SJCRH30 (cell line): ENCODE data around the gene HILPDA. TPM values are rescaled to one million over a fixed set of nuclear protein-coding genes. Genes with fewer than 3 reads are reported as not detected.
A peak's percentile ranks its signal among the peaks of the same experiment; 100 is the strongest.
"Not testable (repeated sequence)": the region's sequence is repeated elsewhere in the genome, so short reads cannot be mapped to it uniquely, and the experiment has no call there.

Experiments
- DNase-seq, 2 experiments: peaks; one replicate each; pipeline ENCODE4 v3.0.0-alpha.2; 2015 to 2020
- H3K27ac ChIP-seq: fragments of 250-450 bp; sonication (Bioruptor Pico); 2 replicates; pipeline ENCODE4 v1.5.1; 2020; ENCODE audit warnings: mild to moderate bottlenecking, moderate library complexity
- H3K27me3 ChIP-seq: fragments of 250-450 bp; sonication (Bioruptor Pico); 2 replicates; pipeline ENCODE4 v1.5.1; 2020; ENCODE audit warnings: mild to moderate bottlenecking, moderate library complexity
- H3K36me3 ChIP-seq: fragments of 250-450 bp; sonication (Bioruptor Pico); 2 replicates; pipeline ENCODE4 v1.5.1; 2020; ENCODE audit warnings: mild to moderate bottlenecking, moderate library complexity
- H3K4me1 ChIP-seq: fragments of 250-450 bp; sonication (Bioruptor Pico); 2 replicates; pipeline ENCODE4 v1.5.1; 2020; ENCODE audit warnings: mild to moderate bottlenecking, moderate library complexity
- H3K4me3 ChIP-seq: fragments of 250-450 bp; sonication (Bioruptor Pico); 2 replicates; pipeline ENCODE4 v1.5.1; 2020; ENCODE audit warnings: mild to moderate bottlenecking, moderate library complexity
- H3K9me3 ChIP-seq: fragments of 250-450 bp; sonication (Bioruptor Pico); replicated peaks from 2 replicates; pipeline ENCODE4 v1.5.1; 2020; ENCODE audit warnings: mild to moderate bottlenecking, moderate library complexity
- total RNA-seq: library from RNA; depleted of rRNA; stranded (reverse); fragments of >200 nt; shearing (Covaris generic); gene quantifications from 2 replicates; pipeline ENCODE4 v1.2.3, GENCODE V29; 2014

Gene HILPDA
- total RNA-seq, 1 experiment from 2014 or later = 33.1 TPM

- Histone ChIP-seq H3K27me3 (no peaks in the 10 kb centered on the region), H3K4me3 (no peak overlapping the region), H3K36me3 (no peaks in the 10 kb centered on the region), H3K9me3 (no peaks in the 10 kb centered on the region), H3K4me1 (no peaks in the 10 kb centered on the region), H3K27ac (no peak overlapping the region)
- no peak for DNase-seq
Observed at GRCh38 chr7:128446306-128446705, 9.4 kb upstream of the HILPDA start.

DNA sequence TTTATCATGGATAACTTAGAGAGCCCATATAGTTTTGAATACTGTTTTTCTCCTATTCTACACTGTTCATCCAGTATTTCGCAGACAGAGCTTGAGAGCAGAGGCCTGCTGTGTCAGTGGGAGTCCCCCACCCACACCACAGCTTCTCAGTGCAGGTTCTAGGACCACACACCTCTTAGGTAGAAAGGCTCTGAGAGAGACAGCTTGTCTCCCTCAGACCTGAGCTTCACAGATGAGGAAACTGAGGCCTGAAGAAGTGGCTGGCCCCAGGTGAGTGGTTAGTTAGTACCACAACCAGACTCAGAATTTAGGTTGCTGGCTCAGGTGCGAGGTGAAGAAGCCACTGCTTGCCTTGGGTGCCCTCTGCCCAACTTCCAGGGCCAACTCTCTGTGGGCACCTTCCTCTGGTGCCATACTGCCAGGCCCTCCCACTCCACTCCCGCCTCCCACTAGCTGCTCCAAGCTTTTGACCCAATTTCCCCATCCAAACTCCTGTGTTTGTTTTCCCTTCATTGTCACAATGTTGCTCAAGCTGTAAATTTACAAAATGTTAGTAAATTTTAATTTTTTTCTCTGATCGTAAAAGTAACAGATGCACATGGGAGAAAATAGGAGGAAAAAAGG lies 7.6 kb upstream of the HILPDA start:
- Histone ChIP-seq H3K4me1 (no peaks in the 10 kb centered on the region), H3K9me3 (no peaks in the 10 kb centered on the region), H3K4me3 (no peak overlapping the region), H3K27me3 (no peaks in the 10 kb centered on the region), H3K27ac (no peak overlapping the region), H3K36me3 (no peaks in the 10 kb centered on the region)
- no peak for DNase-seq

- Histone ChIP-seq H3K36me3 (no peaks in the 10 kb centered on the region), H3K27ac (no peak overlapping the region), H3K9me3 (no peaks in the 10 kb centered on the region), H3K4me1 (peaks cover 4% of the 10 kb centered on the region), H3K27me3 (no peaks in the 10 kb centered on the region), H3K4me3 (no peak overlapping the region)
- no peak for DNase-seq
Observed at GRCh38 chr7:128448751-128449302, 6.9 kb upstream of the HILPDA start.

DNA sequence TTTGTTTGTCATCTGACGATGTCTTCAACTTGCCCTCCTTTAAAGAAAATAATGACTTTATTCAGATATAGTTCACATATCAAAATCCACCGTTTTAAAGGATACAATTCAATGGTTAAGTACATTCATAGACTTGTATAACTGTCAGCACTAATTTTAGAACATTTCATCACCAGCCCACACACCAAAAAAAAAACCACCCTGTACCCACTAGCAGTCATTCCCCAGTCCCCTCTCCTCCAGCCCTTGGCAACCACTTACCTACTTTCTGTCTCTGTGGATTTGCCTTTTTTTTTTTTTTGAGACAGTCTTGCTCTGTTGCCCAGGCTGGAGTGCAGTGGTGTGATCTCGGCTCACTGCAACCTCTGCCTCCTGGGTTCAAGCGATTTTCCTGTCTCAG lies 5.3 kb upstream of the HILPDA start:
- Histone ChIP-seq H3K27me3 (no peaks in the 10 kb centered on the region), H3K36me3 (no peaks in the 10 kb centered on the region), H3K4me1 (peaks cover 8% of the 10 kb centered on the region), H3K27ac (no peak overlapping the region), H3K9me3 (no peaks in the 10 kb centered on the region), H3K4me3 (no peak overlapping the region)
- no peak for DNase-seq

DNA sequence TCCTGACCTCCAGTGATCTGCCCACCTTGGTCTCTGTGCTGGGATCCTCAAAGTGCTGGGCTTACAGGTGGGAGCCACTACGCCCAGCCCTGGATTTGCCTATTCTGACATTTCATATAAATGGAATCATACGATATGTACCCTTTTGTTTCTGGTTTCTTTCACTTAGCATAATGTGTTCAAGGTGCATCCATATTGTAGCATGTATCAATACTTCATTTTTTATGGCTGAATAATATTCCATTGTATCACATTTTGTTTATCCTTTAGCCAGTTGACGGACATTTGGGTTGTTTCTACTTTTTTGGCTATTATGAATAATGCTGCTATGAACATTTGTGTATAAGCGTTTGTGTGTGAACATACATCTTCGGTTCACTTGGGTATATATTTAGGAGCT lies 4.8 kb upstream of the HILPDA start:
- no peak overlapping the region for H3K27ac ChIP-seq
- DNase-seq = no peak
- H3K36me3 ChIP-seq = no peaks in the 10 kb centered on the region
- H3K4me1 ChIP-seq = peaks cover 8% of the 10 kb centered on the region
- no peak overlapping the region for H3K4me3 ChIP-seq
- H3K27me3 ChIP-seq = no peaks in the 10 kb centered on the region
- no peaks in the 10 kb centered on the region for H3K9me3 ChIP-seq

- Histone ChIP-seq H3K4me3 (no peak overlapping the region), H3K27me3 (no peaks in the 10 kb centered on the region), H3K27ac (no peak overlapping the region), H3K9me3 (no peaks in the 10 kb centered on the region), H3K36me3 (no peaks in the 10 kb centered on the region; the same call in 1 of the 2 replicates), H3K4me1 (peaks cover 8% of the 10 kb centered on the region)
- DNase-seq = no peak
Observed at GRCh38 chr7:128452552-128452951, 3.1 kb upstream of the HILPDA start.

DNA sequence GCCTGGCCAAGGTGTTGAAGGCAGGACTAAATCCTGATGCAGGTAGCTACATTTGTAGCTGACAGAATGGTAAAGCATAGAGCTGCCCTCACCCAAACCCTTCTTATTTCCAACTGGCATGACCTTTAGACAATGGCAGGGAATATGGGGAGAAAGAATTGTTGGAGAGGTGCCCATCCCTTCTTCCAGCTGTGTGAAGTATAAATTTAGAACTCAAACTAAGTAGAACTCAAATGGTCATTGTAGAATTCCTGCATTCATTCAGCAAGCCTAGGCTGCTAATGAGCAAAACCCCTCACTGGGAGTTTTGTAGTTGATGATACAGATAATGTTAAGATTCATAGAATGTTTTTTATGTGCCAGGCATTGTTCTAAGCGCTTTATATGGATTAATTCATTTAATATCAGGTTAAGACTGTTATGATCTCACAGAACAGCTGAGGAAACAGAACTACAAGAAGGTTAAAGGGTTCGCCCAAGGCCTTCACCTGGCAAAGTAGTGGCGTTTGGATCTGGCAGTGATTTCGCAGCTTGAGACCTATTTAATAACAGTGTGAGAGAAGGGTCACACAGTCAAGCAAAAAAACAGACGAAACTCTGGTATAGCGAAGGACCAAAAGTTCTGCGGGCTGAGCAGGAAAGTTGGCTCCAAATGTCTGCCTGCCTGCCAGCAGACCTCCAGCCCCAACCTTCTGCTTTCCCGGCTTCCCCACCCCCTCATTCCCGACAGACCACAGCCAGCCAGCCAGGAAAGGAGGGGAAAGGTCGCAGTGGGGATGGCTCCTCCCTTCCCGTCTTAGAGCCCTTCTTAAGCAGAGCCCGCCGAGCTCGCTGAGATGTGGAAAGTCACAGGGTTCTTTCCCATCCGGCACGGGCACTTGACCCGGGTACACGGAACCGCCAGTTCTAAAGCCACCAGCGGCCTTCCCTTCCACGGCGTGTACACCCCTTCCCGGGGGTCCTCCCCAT lies 1.6 kb upstream of the HILPDA start:
- Histone ChIP-seq H3K27ac (peak overlapping the region; percentile 20; the same call in 1 of the 2 replicates), H3K9me3 (no peaks in the 10 kb centered on the region), H3K4me3 (peak overlapping the region; percentile 93), H3K4me1 (peaks cover 8% of the 10 kb centered on the region), H3K27me3 (no peaks in the 10 kb centered on the region), H3K36me3 (peaks cover 2% of the 10 kb centered on the region)
- DNase-seq = peak; percentile 81 to 83

GRCh38 chr7:128454808-128455542 lies 703 bp upstream of the HILPDA start:
- Histone ChIP-seq H3K4me3 (peak overlapping the region; percentile 93), H3K36me3 (peaks cover 2% of the 10 kb centered on the region), H3K27me3 (no peaks in the 10 kb centered on the region), H3K4me1 (peaks cover 8% of the 10 kb centered on the region), H3K27ac (peak overlapping the region; percentile 66), H3K9me3 (no peaks in the 10 kb centered on the region)
- DNase-seq = no peak

DNA sequence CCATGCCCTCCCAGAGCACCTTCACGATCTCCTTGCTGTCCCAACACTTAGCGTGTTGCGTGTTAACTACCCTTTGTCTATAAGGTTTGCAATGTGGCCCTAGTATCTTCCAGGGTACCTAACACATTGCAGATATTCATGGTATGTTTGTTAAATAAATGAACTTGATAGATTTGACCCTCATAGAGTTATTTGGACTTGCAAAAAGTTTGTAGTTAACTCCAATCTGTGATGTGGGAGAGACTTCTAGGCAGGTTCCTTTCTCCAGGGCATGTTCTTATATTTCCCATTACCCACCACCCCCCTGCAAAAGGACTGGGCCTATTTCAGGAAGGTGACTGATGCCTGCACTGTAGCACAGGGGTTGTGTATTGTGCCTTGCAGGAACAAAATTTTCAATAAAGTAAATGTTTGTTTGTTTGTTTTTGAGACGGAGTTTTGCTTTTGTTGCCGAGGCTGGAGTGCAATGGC lies 612 bp downstream of the HILPDA start:
- Histone ChIP-seq H3K9me3 (no peaks in the 10 kb centered on the region), H3K4me1 (peaks cover 8% of the 10 kb centered on the region), H3K27me3 (no peaks in the 10 kb centered on the region), H3K36me3 (peaks cover 2% of the 10 kb centered on the region), H3K27ac (peak overlapping the region; percentile 66), H3K4me3 (peak overlapping the region; percentile 93)
- no peak for DNase-seq

DNA sequence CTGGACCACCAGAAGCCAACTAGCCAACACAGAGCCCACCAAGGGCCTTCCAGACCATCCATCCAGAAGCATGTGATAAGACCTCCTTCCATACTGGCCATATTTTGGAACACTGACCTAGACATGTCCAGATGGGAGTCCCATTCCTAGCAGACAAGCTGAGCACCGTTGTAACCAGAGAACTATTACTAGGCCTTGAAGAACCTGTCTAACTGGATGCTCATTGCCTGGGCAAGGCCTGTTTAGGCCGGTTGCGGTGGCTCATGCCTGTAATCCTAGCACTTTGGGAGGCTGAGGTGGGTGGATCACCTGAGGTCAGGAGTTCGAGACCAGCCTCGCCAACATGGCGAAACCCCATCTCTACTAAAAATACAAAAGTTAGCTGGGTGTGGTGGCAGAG lies 1.7 kb downstream of the HILPDA start:
- not testable (repeated sequence) for H3K4me3 ChIP-seq, H3K27ac ChIP-seq, DNase-seq, H3K4me1 ChIP-seq, H3K9me3 ChIP-seq, H3K27me3 ChIP-seq, H3K36me3 ChIP-seq

DNA sequence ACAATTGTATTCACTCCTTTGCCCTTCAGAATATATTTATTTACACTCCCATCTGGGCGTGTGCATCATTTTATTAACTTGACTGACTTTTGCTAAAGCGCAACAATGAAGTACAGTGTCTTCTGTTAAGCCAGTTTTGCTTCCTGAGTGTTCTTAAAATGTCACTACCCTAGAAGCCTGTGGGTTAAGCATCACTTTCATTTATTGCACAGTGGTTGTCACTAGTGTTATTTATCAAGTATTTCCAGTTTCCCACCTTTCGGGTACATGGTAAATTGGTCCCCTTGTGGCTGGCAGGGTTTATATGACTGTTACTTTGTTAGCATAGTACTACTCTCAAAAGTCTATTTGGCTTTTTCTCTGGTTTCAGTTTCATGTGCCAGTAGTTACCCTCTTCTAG lies 3.3 kb downstream of the HILPDA start:
- no peak for DNase-seq
- no peaks in the 10 kb centered on the region for H3K27me3 ChIP-seq
- H3K4me1 ChIP-seq = peaks cover 2% of the 10 kb centered on the region
- no peak overlapping the region for H3K27ac ChIP-seq
- H3K36me3 ChIP-seq = peaks cover 2% of the 10 kb centered on the region
- no peak overlapping the region for H3K4me3 ChIP-seq
- H3K9me3 ChIP-seq = no peaks in the 10 kb centered on the region

- H3K9me3 ChIP-seq = no peaks in the 10 kb centered on the region
- H3K36me3 ChIP-seq = peaks cover 2% of the 10 kb centered on the region
- H3K27ac ChIP-seq = no peak overlapping the region
- no peak overlapping the region for H3K4me3 ChIP-seq
- DNase-seq = peak; percentile 51 to 75
- H3K27me3 ChIP-seq = no peaks in the 10 kb centered on the region
- no peaks in the 10 kb centered on the region; the same call in 1 of the 2 replicates for H3K4me1 ChIP-seq
Observed at GRCh38 chr7:128459394-128459878, 3.8 kb downstream of the HILPDA start.

DNA sequence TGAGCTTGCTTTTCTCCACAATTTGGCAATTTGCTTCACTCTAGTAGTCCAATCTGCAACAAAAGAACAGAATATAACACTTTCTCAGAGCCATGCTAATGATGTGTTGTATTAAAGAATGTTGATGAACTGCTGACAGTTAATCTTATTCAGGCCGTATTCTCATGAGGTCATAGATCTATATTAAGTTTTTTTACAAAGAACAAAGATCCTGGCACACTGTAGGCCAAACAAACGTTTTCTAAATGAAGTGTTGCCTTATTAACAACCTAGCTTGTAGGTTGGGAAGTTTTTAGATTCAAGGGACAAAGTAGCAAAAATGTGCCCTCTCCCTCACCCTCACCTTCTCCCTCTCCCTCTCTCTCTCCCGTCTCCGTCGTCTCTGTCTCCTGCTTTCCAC lies 6.8 kb downstream of the HILPDA start:
- Histone ChIP-seq H3K9me3 (no peaks in the 10 kb centered on the region), H3K27ac (no peak overlapping the region), H3K4me3 (no peak overlapping the region), H3K4me1 (no peaks in the 10 kb centered on the region), H3K36me3 (peaks cover 2% of the 10 kb centered on the region), H3K27me3 (no peaks in the 10 kb centered on the region)
- no peak for DNase-seq

- H3K4me3 ChIP-seq, H3K4me1 ChIP-seq, DNase-seq, H3K9me3 ChIP-seq, H3K27me3 ChIP-seq, H3K36me3 ChIP-seq, H3K27ac ChIP-seq: not testable (repeated sequence)
Observed at GRCh38 chr7:128463345-128463744, 7.7 kb downstream of the HILPDA start.
